IMR-90 (cell line): Measurements from ENCODE around the gene CCDC171. TPM values are rescaled to one million over a fixed set of nuclear protein-coding genes. Genes with fewer than 3 reads are reported as not detected.
"Not testable (repeated sequence)": the region's sequence is repeated elsewhere in the genome, so short reads cannot be mapped to it uniquely, and the experiment has no call there.

ENCODE experiments used
- ATAC-seq: fragments of 200-7000 bp; cut with Tn5 transposase; 2 replicates; pipeline ENCODE4 v1.9.1; 2020; ENCODE audit warnings: low read depth, mild to moderate bottlenecking, moderate library complexity
- BruUV-seq: library from RNA; stranded (reverse); fragments of 400-500 nt; replicated peaks from 2 replicates; lab custom pipeline; 2021; lab: Mats Ljungman, UMichigan
- CTCF ChIA-PET: fragments of 300-600 bp; formaldehyde crosslinking; extraction: SDS; loops from one replicate; lab custom pipeline; 2021; ENCODE audit warnings: antibody characterized with exemption; lab: Yijun Ruan, JAX
- POLR2A ChIA-PET: fragments of 300-600 bp; sonication (Branson Sonifier 250); formaldehyde crosslinking; loops from one replicate; lab custom pipeline; 2022; ENCODE audit warnings: antibody characterized with exemption; ENCODE audit not compliant: unreplicated experiment; lab: Charles Lee
- DNase-seq: peaks from one replicate; pipeline ENCODE4 v3.0.0; 2013
- H2AFZ ChIP-seq: replicated peaks from 2 replicates; pipeline ENCODE3; 2013; ENCODE audit warnings: low read length, mild to moderate bottlenecking; ENCODE audit not compliant: poor library complexity
- H2AK5ac ChIP-seq: 2 replicates; pipeline ENCODE4 v1.6.1; 2013; ENCODE audit warnings: low read depth, low read length, inconsistent platforms
- H2AK9ac ChIP-seq: replicated peaks from 2 replicates; pipeline ENCODE3; 2013; ENCODE audit warnings: mild to moderate bottlenecking, low read depth, low read length, moderate library complexity; ENCODE audit not compliant: poor library complexity
- H2BK120ac ChIP-seq: 2 replicates; pipeline ENCODE4 v1.6.1; 2013; ENCODE audit warnings: low read depth, low read length, inconsistent platforms
- H2BK15ac ChIP-seq: 3 replicates; pipeline ENCODE4 v1.6.1; 2013; ENCODE audit warnings: low read depth, low read length, inconsistent platforms
- H2BK20ac ChIP-seq: 2 replicates; pipeline ENCODE4 v1.6.1; 2013; ENCODE audit warnings: low read depth, mild to moderate bottlenecking, inconsistent platforms, low read length, moderate library complexity
- H2BK5ac ChIP-seq: 2 replicates; pipeline ENCODE4 v1.6.1; 2013; ENCODE audit warnings: mild to moderate bottlenecking, low read depth, low read length, inconsistent platforms; ENCODE audit not compliant: poor library complexity, severe bottlenecking
- H3K14ac ChIP-seq: replicated peaks from 2 replicates; pipeline ENCODE4 v1.6.1; 2013; ENCODE audit warnings: low read depth, low read length, inconsistent platforms
- H3K18ac ChIP-seq: 2 replicates; pipeline ENCODE4 v1.6.1; 2013; ENCODE audit warnings: low read depth, low read length, control low read depth
- H3K23ac ChIP-seq: 2 replicates; pipeline ENCODE4 v1.6.1; 2013; ENCODE audit warnings: low read depth, low read length, inconsistent platforms
- H3K27ac ChIP-seq: 2 replicates; pipeline ENCODE4 v1.5.1; 2013; ENCODE audit warnings: mild to moderate bottlenecking, control low read depth, low read length; ENCODE audit not compliant: insufficient read depth
- H3K27me3 ChIP-seq: 2 replicates; pipeline ENCODE4 v1.6.1; 2013; ENCODE audit warnings: low read length; ENCODE audit not compliant: control insufficient read depth, insufficient read depth
- H3K36me3 ChIP-seq: 2 replicates; pipeline ENCODE4 v1.6.1; 2013; ENCODE audit warnings: low read length, mixed read lengths; ENCODE audit not compliant: control insufficient read depth, insufficient read depth
- H3K4ac ChIP-seq: 2 replicates; pipeline ENCODE4 v1.6.1; 2013; ENCODE audit warnings: low read depth, low read length, inconsistent platforms
- H3K4me1 ChIP-seq: 2 replicates; pipeline ENCODE4 v1.6.1; 2013; ENCODE audit warnings: low read length, mixed read lengths; ENCODE audit not compliant: control insufficient read depth, insufficient read depth
- H3K4me2 ChIP-seq: 2 replicates; pipeline ENCODE4 v1.6.1; 2013; ENCODE audit warnings: low read depth, mild to moderate bottlenecking, control low read depth, low read length, moderate library complexity
- H3K4me3 ChIP-seq: 2 replicates; pipeline ENCODE4 v1.5.1; 2013; ENCODE audit warnings: low read depth, mild to moderate bottlenecking, control low read depth, low read length, moderate library complexity; ENCODE audit not compliant: insufficient read depth
- H3K56ac ChIP-seq: 2 replicates; pipeline ENCODE4 v1.6.1; 2013; ENCODE audit warnings: low read length, inconsistent platforms; ENCODE audit not compliant: insufficient read depth; ENCODE audit errors: extremely low read depth
- H3K79me1 ChIP-seq, 2 experiments: 2 replicates each; pipeline ENCODE4 v1.6.1; 2013; ENCODE audit warnings: low read length in 2 of 2, inconsistent platforms in 1 of 2, low read depth in 1 of 2
- H3K9ac ChIP-seq: 2 replicates; pipeline ENCODE4 v1.6.1; 2013; ENCODE audit warnings: low read depth, low read length, control low read depth
- H3K9me1 ChIP-seq: 2 replicates; pipeline ENCODE4 v1.6.1; 2013; ENCODE audit warnings: low read length, inconsistent platforms; ENCODE audit not compliant: insufficient read depth
- H3K9me3 ChIP-seq: 2 replicates; pipeline ENCODE4 v1.6.1; 2013; ENCODE audit warnings: low read length; ENCODE audit not compliant: control insufficient read depth, insufficient read depth
- H4K20me1 ChIP-seq: 2 replicates; pipeline ENCODE4 v1.6.1; 2013; ENCODE audit warnings: low read length, inconsistent platforms; ENCODE audit not compliant: insufficient read depth
- H4K5ac ChIP-seq: 2 replicates; pipeline ENCODE4 v1.6.1; 2013; ENCODE audit warnings: mild to moderate bottlenecking, low read depth, low read length, control low read depth
- H4K8ac ChIP-seq, 2 experiments: 2 replicates each; pipeline ENCODE4 v1.6.1; 2013; ENCODE audit warnings: low read depth in 2 of 2, low read length in 2 of 2, control low read depth in 1 of 2, inconsistent platforms in 1 of 2
- H4K91ac ChIP-seq: 2 replicates; pipeline ENCODE4 v1.6.1; 2013; ENCODE audit warnings: low read depth, low read length, inconsistent platforms; ENCODE audit not compliant: insufficient read depth
- WGBS, 2 experiments: methylation state at CpG; one replicate each; pipeline versions ENCODE4 v1.1.5 to v1.1.7; 2013; ENCODE audit warnings: missing lambda C conversion rate in 2 of 2; ENCODE audit not compliant: insufficient read length in 1 of 2; ENCODE audit errors: extremely low coverage in 2 of 2; 5-methylcytosine and 5-hydroxymethylcytosine counted together
- dilution Hi-C: fragments of 300-500 bp; cut with HindIII; formaldehyde crosslinking; loops from one replicate; pipeline ENCODE4 v1.14.3; 2018; ENCODE audit warnings: low sequenced_read_pairs; ENCODE audit not compliant: unreplicated experiment
- in situ Hi-C: fragments of 300-500 bp; cut with MboI; formaldehyde crosslinking; loops from 3 replicates; pipeline ENCODE4 v1.14.3; 2019; ENCODE audit warnings: low sequenced_read_pairs, inconsistent platforms, mixed read lengths
- intact Hi-C: fragments of 100-400 bp; cut with micrococcal nuclease; formaldehyde crosslinking; loops from 2 replicates; pipeline ENCODE4 v1.10.0; 2022
- polyA plus RNA-seq, 3 experiments: library from polyadenylated mRNA; depleted of rRNA; stranded (reverse); fragments of >200 nt; gene quantifications; 2 replicates each; pipeline ENCODE4 v1.2.3, GENCODE V29; 2012; ENCODE audit warnings: low replicate concordance in 1 of 3
- total RNA-seq: library from RNA; depleted of rRNA; stranded (reverse); fragments of >200 nt; gene quantifications from 2 replicates; pipeline ENCODE4 v1.2.3, GENCODE V29; 2012

The CCDC171 gene
- total and polyA plus RNA-seq, 2 of the 4 experiments (the other 2 are of a cell fraction), result 0.63 to 2.2 TPM

- ATAC-seq, H4K91ac ChIP-seq, H4K20me1 ChIP-seq, H3K27ac ChIP-seq, H2BK120ac ChIP-seq, H4K5ac ChIP-seq, BruUV-seq, H3K9me1 ChIP-seq, H3K14ac ChIP-seq, DNase-seq, POLR2A ChIA-PET, H2AK9ac ChIP-seq, H3K9me3 ChIP-seq, intact Hi-C loops, H3K4me2 ChIP-seq, H2AFZ ChIP-seq, H3K18ac ChIP-seq, H3K56ac ChIP-seq, H3K4me1 ChIP-seq, in situ Hi-C loops, CTCF ChIA-PET, H3K36me3 ChIP-seq, H4K8ac ChIP-seq, H2AK5ac ChIP-seq, H3K4me3 ChIP-seq, H3K27me3 ChIP-seq, H3K79me1 ChIP-seq, H2BK5ac ChIP-seq, H3K23ac ChIP-seq, dilution Hi-C loops, H2BK20ac ChIP-seq, H2BK15ac ChIP-seq, H3K4ac ChIP-seq, H3K9ac ChIP-seq: not testable (repeated sequence)
- WGBS, 2 experiments, result no CpG with 5 or more reads among the region's 1 CpG
These were observed 40.1 kb downstream of the CCDC171 start for GRCh38 chr9:15592940-15593339.

GRCh38 chr9:15600666-15601330 lies 48.0 kb downstream of the CCDC171 start:
- H2AK5ac ChIP-seq, H3K27ac ChIP-seq, H2BK20ac ChIP-seq, H2BK15ac ChIP-seq, H2BK120ac ChIP-seq, H3K4me1 ChIP-seq, H3K36me3 ChIP-seq, H3K4ac ChIP-seq, POLR2A ChIA-PET, H3K27me3 ChIP-seq, dilution Hi-C loops, H4K5ac ChIP-seq, H4K20me1 ChIP-seq, H2BK5ac ChIP-seq, H3K9ac ChIP-seq, H2AK9ac ChIP-seq, H3K14ac ChIP-seq, H3K79me1 ChIP-seq, H3K9me1 ChIP-seq, BruUV-seq, H2AFZ ChIP-seq, H3K18ac ChIP-seq, H3K4me3 ChIP-seq, H3K9me3 ChIP-seq, H4K91ac ChIP-seq, H3K56ac ChIP-seq, H3K4me2 ChIP-seq, H3K23ac ChIP-seq, ATAC-seq, H4K8ac ChIP-seq, DNase-seq: not testable (repeated sequence)
- no CpG with 5 or more reads among the region's 19 CpGs for WGBS, 2 experiments
- CTCF ChIA-PET, result interaction anchor here (0.8 kb wide), 1 partner anchor 13 kb away, joined by 3 read pairs; no protein-coding TSS in a partner anchor
- in situ Hi-C loops (loop anchor here (25.0 kb wide), 1 partner anchor 388 kb away; no protein-coding TSS in a partner anchor), intact Hi-C loops (loop anchor here (10.0 kb wide), 1 partner anchor 496 kb away; no protein-coding TSS in a partner anchor)
